HG03558 (cell line): Measurements from ENCODE around the gene OR6J1.
"Not testable (repeated sequence)": the region's sequence is repeated elsewhere in the genome, so short reads cannot be mapped to it uniquely, and the experiment has no call there.

ENCODE experiments used
- ATAC-seq: cut with Tn5 transposase; IDR thresholded peaks from one replicate; pipeline ENCODE4 v1.9.1; 2021; ENCODE audit warnings: moderate number of reproducible peaks; ENCODE audit not compliant: unreplicated experiment; ENCODE audit errors: extremely low read depth

OR6J1 gene

GRCh38 chr14:22644305-22644635 lies at the start of gene OR6J1:
TSS of gene OR6J1 (minus strand) at chr14:22644352. CDS start at chr14:22634811, 9,541 bp downstream.
- ATAC-seq: no peak

GRCh38 chr14:22692194-22692593 lies 48.0 kb upstream of the OR6J1 start:
- no peak for ATAC-seq

GRCh38 chr14:22691171-22691570 lies 47.0 kb upstream of the OR6J1 start:
- ATAC-seq: no peak

GRCh38 chr14:22689199-22689598 lies 45.0 kb upstream of the OR6J1 start:
- ATAC-seq: no peak

- ATAC-seq: not testable (repeated sequence)
Observed at GRCh38 chr14:22687969-22688368, 43.8 kb upstream of the OR6J1 start.

GRCh38 chr14:22686176-22686611 lies 42.0 kb upstream of the OR6J1 start:
- not testable (repeated sequence) for ATAC-seq

- no peak for ATAC-seq
Observed at GRCh38 chr14:22685467-22685866, 41.3 kb upstream of the OR6J1 start.

- ATAC-seq: not testable (repeated sequence)
Observed at GRCh38 chr14:22683428-22683827, 39.3 kb upstream of the OR6J1 start.

GRCh38 chr14:22678221-22678620 lies 34.1 kb upstream of the OR6J1 start:
- no peak for ATAC-seq

- not testable (repeated sequence) for ATAC-seq
Observed at GRCh38 chr14:22677551-22677950, 33.4 kb upstream of the OR6J1 start.

- no peak for ATAC-seq
Observed at GRCh38 chr14:22671622-22672021, 27.5 kb upstream of the OR6J1 start.

GRCh38 chr14:22668863-22669262 lies 24.7 kb upstream of the OR6J1 start:
- no peak for ATAC-seq

- no peak for ATAC-seq
Observed at GRCh38 chr14:22668417-22668816, 24.3 kb upstream of the OR6J1 start.

- no peak for ATAC-seq
Observed at GRCh38 chr14:22667881-22668280, 23.7 kb upstream of the OR6J1 start.

- ATAC-seq: no peak
Observed at GRCh38 chr14:22666203-22666893, 22.2 kb upstream of the OR6J1 start.

GRCh38 chr14:22664261-22664660 lies 20.1 kb upstream of the OR6J1 start:
- no peak for ATAC-seq

GRCh38 chr14:22660654-22661053 lies 16.5 kb upstream of the OR6J1 start:
- ATAC-seq: no peak

- no peak for ATAC-seq
Observed at GRCh38 chr14:22658946-22659345, 14.8 kb upstream of the OR6J1 start.

- ATAC-seq: no peak
Observed at GRCh38 chr14:22657861-22658260, 13.7 kb upstream of the OR6J1 start.

GRCh38 chr14:22656945-22657731 lies 13.0 kb upstream of the OR6J1 start:
- no peak for ATAC-seq

- ATAC-seq: no peak
Observed at GRCh38 chr14:22656226-22656625, 12.1 kb upstream of the OR6J1 start.
